Measurements from ENCODE around the gene NFATC2.

The NFATC2 gene

GRCh38 chr20:51509208-51509607 is 33.3 kb downstream of the NFATC2 start:
- no peak for TF ChIP-seq ZNF274 (IDR thresholded peaks at IDR 0.05; ENCODE audit: low read depth, low read length)
- H3K4me3 ChIP-seq (ENCODE audit: low read length): no peak overlapping the region

GRCh38 chr20:51508780-51509179 is 33.7 kb downstream of the NFATC2 start:
- H3K4me3 ChIP-seq (ENCODE audit: low read length): no peak overlapping the region
- TF ChIP-seq ZNF274 (IDR thresholded peaks at IDR 0.05; ENCODE audit: low read depth, low read length): no peak

- no peak for TF ChIP-seq ZNF274 (IDR thresholded peaks at IDR 0.05; ENCODE audit: low read depth, low read length)
- H3K4me3 ChIP-seq (ENCODE audit: low read length): no peak overlapping the region
Observed at GRCh38 chr20:51508158-51508557, 34.4 kb downstream of the NFATC2 start.

GRCh38 chr20:51507216-51508036 is 35.1 kb downstream of the NFATC2 start:
- no peak overlapping the region for H3K4me3 ChIP-seq (ENCODE audit: low read length)
- no peak for TF ChIP-seq ZNF274 (IDR thresholded peaks at IDR 0.05; ENCODE audit: low read depth, low read length)

- H3K4me3 ChIP-seq (ENCODE audit: low read length): no peak overlapping the region
- no peak for TF ChIP-seq ZNF274 (IDR thresholded peaks at IDR 0.05; ENCODE audit: low read depth, low read length)
Observed at GRCh38 chr20:51506527-51507215, 35.8 kb downstream of the NFATC2 start.

GRCh38 chr20:51505566-51505965 is 37.0 kb downstream of the NFATC2 start:
- no peak for TF ChIP-seq ZNF274 (IDR thresholded peaks at IDR 0.05; ENCODE audit: low read depth, low read length)
- no peak overlapping the region for H3K4me3 ChIP-seq (ENCODE audit: low read length)

- H3K4me3 ChIP-seq (ENCODE audit: low read length): no peak overlapping the region
- TF ChIP-seq ZNF274 (IDR thresholded peaks at IDR 0.05; ENCODE audit: low read depth, low read length): no peak
Observed at GRCh38 chr20:51503376-51503775, 39.1 kb downstream of the NFATC2 start.

GRCh38 chr20:51500936-51501335 is 41.6 kb downstream of the NFATC2 start:
- no peak for TF ChIP-seq ZNF274 (IDR thresholded peaks at IDR 0.05; ENCODE audit: low read depth, low read length)
- no peak overlapping the region for H3K4me3 ChIP-seq (ENCODE audit: low read length)

- no peak overlapping the region for H3K4me3 ChIP-seq (ENCODE audit: low read length)
- TF ChIP-seq ZNF274 (IDR thresholded peaks at IDR 0.05; ENCODE audit: low read depth, low read length): no peak
Observed at GRCh38 chr20:51500311-51500710, 42.2 kb downstream of the NFATC2 start.

- no peak overlapping the region for H3K4me3 ChIP-seq (ENCODE audit: low read length)
- no peak for TF ChIP-seq ZNF274 (IDR thresholded peaks at IDR 0.05; ENCODE audit: low read depth, low read length)
Observed at GRCh38 chr20:51498765-51499540, 43.6 kb downstream of the NFATC2 start.

GRCh38 chr20:51497542-51498467 is 44.7 kb downstream of the NFATC2 start:
- H3K4me3 ChIP-seq (ENCODE audit: low read length): no peak overlapping the region; the same call in 1 of the 2 replicates
- no peak for TF ChIP-seq ZNF274 (IDR thresholded peaks at IDR 0.05; ENCODE audit: low read depth, low read length)

GRCh38 chr20:51496964-51497363 is 45.6 kb downstream of the NFATC2 start:
- H3K4me3 ChIP-seq (ENCODE audit: low read length): no peak overlapping the region
- TF ChIP-seq ZNF274 (IDR thresholded peaks at IDR 0.05; ENCODE audit: low read depth, low read length): no peak

GRCh38 chr20:51495921-51496545 is 46.5 kb downstream of the NFATC2 start:
- no peak overlapping the region for H3K4me3 ChIP-seq (ENCODE audit: low read length)
- TF ChIP-seq ZNF274 (IDR thresholded peaks at IDR 0.05; ENCODE audit: low read depth, low read length): no peak

Data from GM08714 (cell line).